HG03442 (cell line): ENCODE results near the gene FOXD1.

ENCODE experiments used
- ATAC-seq: cut with Tn5 transposase; IDR thresholded peaks from one replicate; pipeline ENCODE4 v1.9.1; 2021; ENCODE audit warnings: mild to moderate bottlenecking, moderate library complexity; ENCODE audit not compliant: unreplicated experiment

Gene FOXD1

DNA sequence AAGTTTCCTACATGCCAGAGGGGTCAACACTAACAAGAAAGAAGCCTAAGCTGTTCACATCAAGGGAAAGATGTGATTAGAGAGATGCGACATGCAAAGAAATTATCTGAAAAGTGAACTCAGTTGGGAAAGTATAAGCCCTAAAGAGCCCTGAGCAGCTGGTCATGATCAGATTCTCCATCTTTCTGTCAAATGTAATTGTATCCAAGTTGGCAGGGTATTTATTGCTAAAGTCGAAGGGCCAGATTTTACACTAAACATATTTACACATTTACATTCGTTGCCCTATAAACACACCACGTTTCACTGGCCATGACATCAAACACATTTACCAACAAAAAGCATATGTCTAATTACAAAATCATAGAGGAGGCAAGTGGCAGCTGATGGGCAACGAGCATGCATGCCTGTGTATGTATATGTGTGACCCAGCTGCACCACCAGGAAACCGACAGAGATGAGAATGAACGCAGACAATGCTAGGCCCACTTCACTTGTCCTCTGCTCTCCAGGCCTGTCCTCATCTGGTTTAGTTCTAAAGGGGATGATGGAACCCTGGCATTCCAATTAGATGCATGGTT, 6.3 kb downstream of the FOXD1 start:
- no peak for ATAC-seq

DNA sequence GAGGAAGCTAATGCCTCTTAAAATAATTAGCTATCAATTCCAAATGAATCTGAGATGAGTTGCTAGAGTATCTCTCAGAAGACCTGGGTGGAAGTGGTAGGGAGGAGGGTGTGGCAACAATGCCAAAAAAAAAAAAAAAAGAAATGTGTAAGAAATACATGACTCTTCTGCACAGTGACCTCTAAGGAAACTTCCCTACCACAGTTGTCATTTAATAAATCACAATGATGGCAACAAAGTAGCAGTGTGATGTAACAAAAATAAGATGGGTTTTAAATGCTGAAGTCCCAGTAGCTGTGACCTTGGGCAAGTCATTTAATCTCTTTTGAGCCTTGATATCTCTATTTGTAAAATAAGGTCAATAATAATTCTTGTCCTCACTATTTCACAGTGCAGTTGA, 7.2 kb downstream of the FOXD1 start:
- no peak for ATAC-seq

DNA sequence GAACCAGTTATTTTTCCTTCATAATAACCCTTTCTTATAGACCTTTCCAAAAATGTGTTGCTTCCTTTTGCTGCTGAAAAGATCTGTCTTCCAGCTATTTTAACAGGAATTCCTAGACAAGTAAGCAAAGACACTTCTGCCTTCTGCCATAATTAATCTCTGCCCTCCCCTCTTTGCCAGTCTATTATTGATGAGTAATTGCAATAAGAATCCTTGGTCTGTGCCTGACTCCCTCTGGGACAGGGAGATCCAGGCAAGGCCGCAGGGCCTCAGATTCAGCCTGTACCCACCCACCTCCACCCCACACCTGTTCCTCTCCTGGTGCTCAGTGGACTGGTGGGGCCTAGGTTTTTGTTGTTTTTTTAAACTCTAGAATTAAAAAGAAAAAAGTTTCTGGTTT, 8.3 kb downstream of the FOXD1 start:
- ATAC-seq: no peak

DNA sequence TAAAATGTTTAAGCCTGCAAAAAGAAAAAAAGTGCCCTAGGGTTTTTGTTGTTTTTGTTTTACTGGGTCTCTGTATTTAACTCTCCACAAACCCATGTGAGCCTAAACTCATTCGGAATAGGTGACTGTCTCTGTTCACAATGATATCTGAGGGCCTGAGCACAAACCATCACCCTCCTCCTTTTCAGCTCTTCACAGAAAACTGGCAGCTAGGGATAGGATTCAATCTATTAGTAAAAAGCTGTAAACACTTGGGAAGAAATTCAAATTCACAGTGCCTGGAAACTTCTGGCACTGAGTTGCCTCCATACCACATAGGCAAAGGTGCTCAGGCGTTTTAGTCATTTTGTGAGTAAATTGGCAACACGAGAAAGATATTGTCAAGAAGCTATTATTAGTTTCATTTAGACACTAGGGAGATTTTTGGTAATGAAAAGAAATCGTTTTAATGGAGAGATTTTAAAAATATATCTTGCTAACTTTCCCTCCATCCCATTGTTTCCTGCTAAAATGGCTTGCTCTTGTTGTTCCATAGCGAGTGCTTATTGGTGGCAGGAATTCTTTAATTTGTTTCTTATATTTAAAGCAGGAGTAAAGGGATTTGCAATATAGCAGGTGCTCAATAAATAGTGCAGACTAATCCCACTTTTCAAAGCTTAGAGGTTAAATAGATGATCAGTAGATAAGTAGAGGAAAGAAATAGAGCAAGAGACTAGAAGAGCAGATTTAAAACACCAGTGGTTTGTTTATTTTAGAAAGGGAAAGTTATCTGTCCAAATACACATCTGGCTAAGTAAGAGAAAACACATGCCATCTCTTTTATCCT, 9.7 kb downstream of the FOXD1 start:
- ATAC-seq: no peak

DNA sequence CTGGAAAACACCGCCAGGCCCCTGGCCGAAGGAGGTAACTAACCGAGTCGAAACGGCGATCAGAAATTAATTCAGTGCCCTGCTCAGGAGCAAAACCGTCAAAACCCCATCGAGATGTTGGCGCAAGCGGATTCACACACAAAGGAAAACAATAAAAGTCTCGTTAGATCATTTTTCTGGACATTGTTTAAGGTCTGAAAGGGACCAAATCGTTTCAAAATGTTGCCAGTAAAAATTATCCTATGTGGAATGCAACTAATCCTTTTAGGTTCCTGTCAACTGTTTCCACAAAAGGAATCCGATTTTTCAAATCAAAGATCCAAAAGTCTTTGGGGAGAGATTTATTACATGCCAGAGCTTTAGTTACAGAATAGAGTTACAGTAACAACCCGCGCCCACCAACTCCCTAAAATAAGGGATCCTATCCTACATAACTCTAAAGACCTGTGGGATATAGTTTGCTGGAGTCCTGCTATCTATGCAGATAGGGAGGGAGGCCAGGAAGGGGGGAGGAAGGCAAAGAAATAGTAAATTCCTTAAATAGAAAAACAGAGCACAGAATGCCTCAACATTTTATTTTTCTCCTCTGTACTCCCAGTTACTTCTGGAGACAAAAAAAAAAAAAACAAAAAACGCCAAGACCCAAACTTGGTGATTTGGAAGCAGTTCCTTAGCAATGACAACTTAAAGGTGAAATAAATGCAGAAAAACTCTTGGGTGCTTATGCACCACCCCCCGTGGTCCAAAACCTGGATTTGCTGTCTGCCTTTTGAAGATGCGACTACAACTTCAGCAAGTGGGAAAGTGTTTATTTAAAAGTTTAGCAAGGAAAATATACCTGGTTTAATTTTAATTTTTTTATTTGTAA, 10.6 kb downstream of the FOXD1 start:
- no peak for ATAC-seq

DNA sequence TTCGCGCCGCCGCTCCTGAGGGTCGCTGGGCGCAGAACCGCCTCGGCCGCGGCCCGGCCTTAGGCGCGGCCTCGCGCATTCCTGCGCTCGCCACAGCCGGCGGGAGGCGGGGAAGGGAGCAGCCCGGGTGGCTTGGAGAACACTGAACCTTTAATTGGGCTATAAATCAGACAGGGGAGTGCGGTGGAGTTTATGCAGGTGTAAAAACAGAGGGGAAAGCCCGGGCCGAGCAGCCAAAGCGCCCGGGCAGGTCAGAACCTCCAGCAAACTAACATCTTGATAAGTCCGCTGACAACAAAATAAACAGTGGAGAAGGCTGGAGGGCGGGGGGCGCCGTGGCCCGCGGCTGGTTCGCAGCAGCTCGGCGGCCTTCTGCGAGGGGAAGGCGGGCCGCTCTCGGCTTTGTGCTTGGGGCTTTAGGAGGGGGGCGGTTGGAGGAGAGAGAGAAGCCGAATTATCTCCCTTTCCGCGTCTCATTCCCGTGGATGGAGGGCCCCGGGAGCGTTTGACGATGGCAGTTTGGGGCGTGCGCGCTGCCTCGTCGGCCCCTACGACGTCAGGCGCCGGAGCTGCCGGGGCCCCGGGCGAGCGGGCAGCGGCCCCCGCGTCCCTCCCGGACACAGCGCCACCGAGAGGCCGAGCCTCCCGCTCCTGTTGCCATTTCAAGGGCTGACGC, 11.3 kb downstream of the FOXD1 start:
- ATAC-seq: no peak

DNA sequence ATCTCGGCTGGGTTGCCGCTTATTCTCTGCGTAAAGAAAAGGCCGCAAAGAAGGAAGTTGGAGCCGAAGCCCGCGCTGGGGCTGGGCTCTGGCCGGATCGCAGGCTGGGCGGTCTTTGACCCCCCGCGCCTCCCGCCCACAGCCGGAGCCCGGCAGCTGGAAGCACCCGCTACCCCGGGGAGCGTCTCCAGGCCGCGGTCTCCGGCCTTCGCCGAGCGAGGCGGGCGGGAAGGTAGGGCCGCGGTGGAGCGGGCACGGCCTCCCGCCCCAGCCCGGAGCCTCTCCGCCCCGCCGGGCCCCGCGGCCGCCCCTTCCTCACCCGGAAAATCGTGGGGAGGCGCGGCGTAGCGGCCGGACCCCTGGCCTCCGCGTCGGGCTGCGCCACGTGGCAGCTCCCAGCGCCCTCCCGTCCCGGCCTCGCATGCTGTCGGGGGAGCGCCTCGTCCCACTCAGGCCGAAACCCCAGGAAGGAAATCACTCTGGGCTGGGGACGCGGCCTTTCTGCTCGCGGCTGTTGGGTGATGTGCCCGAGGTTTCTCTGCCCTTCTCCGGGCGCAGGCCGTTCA, 12.0 kb downstream of the FOXD1 start:
- no peak for ATAC-seq

DNA sequence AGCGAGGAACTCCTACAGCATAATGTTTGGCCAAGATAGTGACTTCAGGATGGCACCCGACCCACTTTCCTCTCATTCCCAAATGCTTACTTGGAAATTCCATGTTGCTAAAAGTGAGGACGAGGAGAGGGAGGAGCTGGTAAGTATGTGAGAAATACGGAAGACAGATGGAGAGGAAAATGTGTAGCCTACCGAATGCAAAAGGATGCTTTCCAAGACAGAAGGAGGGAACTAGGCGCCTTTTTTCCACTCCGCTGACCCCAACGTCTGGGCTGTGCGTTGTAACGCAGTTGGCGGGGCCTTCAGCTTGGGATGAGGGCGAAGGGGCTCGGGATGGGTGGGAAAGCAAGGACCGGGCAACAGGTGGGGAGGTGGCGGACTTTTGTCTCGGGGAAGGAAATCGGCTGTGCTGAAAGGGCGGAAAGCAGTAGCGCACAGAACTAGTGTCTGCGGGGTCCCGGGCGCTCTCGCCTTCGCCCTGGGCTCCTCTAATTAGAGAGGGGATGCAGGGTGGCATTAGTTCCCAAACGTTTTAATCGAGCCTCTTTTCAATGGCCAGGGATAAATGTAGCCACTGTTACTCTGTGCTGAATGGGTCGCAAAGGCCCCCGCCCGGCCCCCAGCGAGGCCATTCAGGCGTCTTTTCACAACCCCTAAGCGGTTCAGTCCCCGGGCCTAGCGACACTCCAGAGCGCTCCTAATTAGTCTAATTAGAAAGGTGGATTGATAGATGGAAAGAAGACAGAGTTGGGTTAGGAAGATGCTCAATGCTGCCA, 12.6 kb downstream of the FOXD1 start:
- no peak for ATAC-seq

DNA sequence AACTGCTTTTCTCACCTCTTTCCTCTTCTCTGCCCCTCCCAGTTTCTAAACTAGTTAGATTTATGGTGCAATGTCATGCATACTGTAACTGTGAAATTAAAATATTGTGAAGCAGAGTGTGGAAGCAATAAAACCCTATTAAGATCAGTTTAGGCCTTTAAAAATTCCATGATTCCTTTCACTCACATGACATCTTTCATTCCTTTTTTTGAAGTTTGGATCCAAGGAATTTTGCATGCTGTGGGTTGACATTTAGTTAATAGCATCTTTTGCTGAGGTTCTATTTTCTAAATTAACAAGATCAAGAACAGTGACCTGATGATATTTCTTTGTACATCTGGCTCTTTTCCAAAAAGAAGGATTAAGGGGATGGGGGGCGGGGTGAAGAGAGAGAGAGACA, 13.7 kb downstream of the FOXD1 start:
- no peak for ATAC-seq

DNA sequence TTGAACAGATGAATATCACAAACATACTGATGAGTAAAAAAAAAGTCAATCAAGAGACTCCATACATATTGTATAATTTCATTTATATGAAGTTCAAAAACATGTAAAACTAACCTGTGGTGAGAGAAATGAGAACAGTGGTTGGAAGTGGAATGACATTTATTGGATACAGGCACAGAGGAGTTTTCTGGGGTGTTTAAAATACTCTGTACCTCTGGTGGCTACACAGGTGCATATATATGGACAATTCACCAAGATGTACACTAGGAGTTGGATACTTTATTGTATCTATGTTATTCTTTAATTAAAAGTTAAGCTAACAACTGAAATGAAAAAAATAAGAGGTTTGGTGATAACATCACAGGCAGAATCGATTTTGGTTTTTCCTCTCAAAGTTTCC, 14.1 kb downstream of the FOXD1 start:
- no peak for ATAC-seq

DNA sequence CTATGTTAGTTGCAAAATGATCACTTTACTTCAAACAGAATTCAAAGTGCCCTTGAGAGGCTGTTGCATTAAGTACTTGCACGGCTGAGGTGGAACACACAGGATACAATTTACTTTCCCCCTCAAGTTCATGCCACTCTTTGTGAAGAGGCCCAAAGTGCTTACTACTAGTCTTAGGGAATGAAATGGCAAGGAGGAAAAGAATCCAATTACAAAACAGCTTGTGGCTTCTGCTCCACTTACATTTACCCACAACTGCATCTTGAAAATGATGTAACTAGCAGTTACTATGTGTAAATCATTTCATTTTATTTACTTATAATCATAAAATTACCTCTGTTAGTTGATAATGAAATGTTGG, 14.6 kb downstream of the FOXD1 start:
- no peak for ATAC-seq

DNA sequence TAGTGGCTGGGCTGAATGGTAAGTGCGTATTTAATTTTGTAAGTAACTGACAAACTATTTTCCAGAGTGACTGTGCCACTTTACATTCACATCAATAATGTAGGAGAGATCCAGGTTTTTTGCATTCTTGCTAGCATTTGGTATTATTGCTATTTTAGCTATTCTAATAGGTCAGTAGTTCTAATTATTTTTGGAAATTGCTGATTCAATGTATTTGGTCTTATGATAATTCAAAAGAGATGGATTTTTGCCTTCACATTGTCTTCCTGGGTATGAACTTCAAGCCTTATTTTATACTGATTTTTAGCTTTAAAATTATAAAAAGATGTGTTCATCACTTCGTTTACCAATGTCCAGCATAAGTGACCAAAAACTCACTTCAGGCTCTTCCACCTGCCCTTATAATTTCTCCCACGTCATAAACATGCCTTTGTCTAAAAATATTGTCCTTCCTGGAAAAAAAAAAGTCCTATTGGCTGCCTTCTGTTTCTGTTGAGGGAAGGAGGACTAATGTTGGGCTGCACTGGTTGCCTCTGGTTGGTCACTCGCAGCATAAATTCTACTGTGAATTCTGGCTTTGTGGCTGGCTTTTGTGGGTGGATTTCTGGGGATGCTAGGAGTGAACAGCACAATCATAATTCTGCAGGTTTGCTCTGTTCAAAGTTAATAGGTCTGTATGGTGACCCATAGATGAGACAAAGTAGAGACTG, 15.2 kb downstream of the FOXD1 start:
- ATAC-seq: no peak

DNA sequence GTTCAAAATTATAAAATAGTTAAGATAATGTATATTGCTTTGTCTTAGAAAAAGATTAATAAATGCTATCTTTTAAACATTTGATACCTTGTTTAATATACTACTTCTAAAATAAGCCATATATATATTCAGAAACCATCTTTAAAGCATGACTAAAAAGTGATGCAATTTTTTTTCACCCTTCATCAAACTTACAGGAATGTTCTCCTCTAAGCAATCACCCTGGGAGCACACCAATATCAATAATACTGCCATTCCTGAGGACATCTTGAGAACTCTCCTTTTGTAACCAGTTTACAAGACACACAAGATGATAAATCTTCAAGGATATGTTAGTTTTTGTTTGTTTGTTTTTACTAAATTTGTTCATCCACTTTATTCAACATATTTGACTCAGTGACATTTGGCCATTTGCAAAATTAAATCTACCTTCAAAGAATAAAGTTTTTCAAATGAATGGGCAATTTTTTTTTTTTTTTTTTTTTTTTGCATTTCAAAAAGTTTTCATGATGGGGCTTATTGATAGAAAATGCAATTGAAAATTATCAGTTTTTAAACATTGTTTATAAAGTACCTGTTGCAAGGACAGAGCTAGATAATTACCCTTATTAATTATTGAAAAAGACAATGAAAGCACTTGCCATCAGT, 17.2 kb downstream of the FOXD1 start:
- no peak for ATAC-seq

DNA sequence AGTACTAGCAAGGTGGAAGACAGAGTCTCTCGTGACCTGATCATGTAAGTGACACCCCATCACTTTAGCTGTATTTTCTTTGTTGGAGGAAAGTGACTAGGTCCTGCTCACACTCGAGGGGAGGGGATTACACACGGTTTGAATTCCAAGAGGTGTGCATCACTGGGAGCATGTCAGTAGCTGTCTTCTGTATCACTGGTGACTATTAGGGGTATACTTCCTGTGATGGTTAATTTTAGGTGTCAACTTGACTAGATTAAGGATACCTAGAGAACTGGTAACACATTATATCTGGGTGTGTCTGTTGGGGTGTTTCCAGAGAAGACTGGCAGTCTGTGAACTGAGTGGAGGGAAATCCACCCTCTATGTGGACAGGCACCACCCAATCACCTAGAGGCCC, 22.5 kb downstream of the FOXD1 start:
- no peak for ATAC-seq

DNA sequence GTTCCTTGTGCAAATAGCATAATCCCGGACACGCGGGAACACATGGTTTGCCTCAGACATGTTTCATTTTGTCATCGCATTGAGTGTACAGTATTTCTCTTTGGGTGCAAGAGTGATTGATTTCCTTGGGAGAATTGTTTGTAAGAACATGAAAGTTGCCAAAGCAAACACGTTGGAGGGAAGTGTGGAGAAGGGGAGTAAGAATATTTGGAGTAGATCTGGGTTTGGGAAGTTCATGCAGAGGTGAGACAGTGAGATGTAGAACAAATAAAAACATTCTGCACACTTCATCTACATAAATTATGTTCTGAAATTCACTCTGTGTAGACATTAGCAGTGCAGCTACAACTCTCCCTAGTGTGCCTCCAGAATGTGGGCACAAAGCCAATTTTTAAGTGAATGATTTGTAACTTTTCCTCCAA, 24.0 kb downstream of the FOXD1 start:
- no peak for ATAC-seq

DNA sequence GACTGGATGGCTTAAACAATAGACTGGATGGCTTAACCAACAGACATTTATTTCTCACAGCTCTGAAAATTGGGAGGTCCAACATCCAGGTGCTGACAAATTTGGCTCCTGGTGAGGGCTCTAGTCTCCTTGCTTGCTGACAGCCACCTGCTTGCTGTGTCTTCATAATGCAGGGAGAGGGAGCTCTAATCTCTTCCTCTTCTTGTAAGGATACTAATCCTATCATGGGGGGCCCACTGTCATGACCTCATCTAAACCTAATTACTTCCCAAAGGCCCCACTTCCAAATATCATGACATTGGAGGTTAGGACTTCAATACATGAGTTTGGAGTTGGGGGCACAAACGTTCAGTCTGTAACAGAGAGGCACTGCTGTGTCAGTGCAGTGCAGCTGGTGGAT, 26.4 kb downstream of the FOXD1 start:
- no peak for ATAC-seq

DNA sequence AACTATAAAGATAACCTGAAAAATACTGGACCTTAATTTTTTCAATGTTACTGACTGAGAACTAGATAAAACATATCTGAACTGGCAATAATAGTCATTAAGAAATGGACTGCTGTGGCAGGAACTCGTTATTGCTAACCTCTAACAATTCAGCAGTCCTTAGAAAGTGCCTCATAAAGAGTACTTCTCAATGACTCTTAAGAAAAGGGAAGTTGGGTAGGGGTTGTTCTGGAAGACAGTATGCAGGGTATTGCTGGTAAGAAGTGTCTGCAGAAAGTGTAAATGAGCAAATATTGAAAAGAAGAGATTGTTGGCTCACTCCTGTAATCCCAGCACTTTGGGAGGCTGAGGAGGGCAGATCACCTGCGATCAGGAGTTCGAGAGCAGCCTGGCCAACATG, 27.9 kb downstream of the FOXD1 start:
- no peak for ATAC-seq

DNA sequence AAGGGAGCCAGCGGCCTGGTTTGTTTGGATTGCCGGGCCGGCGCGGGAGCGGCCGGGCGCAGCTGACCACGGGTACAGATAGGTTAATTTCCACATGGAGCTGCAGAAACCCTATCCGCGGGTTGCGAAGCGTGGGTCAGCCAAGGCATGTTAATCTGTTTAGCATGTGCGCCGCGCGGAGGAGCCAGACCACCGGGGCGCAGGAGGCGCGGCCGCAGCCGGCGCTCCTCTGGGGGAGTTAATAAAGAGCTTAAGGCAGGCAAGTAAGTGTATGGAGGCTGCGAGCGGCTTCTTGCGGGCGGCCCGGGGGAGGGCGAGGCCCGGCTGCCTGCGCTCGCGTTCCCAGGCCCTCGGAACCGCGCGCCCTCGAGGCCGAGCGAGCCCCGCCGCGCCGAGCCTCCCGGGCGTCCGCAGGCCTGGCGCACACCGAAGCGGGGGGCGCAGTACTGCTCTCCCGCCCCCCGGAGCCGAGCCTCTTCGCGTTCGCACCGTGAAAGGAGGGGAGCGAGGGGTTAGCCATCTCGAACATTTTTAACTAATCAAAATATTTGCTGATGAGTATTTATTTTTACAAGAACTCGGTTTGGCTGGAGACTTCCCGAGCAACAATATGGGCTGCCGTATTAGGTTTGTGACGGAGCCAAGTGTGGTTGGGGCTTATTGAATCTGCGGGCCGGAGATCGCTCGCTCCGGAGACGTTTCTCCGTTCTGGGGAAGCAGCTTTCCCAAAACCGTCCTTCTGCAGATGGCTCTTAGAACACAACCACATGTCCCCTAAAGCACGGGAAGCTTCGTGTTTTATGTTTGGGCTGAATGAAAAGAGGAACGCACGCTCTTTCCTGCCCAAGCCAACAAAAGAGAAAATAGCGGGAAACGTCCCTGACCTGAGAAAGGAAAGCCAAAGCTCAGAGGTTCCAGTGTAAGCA, 28.8 kb downstream of the FOXD1 start:
- no peak for ATAC-seq
